Stimulated activated naive CD4-positive, alpha-beta T cell (primary cell): ENCODE data around the gene FOLH1.
"Not testable (repeated sequence)": the region's sequence is repeated elsewhere in the genome, so short reads cannot be mapped to it uniquely, and the experiment has no call there.

ENCODE experiments used
- DNase-seq, 6 experiments: peaks; one replicate each; lab custom pipeline; 2025; lab: John Stamatoyannopoulos, UW

The FOLH1 gene

GRCh38 chr11:49208006-49208721 is at the start of gene FOLH1:
FOLH1 (minus strand) TSS chr11:49208602; CDS start chr11:49208409, 193 bp downstream.
- no peak for DNase-seq

- DNase-seq, result not testable (repeated sequence)
These were observed 46.7 kb upstream of the FOLH1 start for GRCh38 chr11:49255148-49255547.

- DNase-seq, result not testable (repeated sequence)
These were observed 42.8 kb upstream of the FOLH1 start for GRCh38 chr11:49251212-49251611.

GRCh38 chr11:49250398-49251115 is 42.2 kb upstream of the FOLH1 start:
- DNase-seq, result not testable (repeated sequence)

GRCh38 chr11:49249363-49249762 is 41.0 kb upstream of the FOLH1 start:
- DNase-seq, result not testable (repeated sequence)

GRCh38 chr11:49233685-49234084 is 25.3 kb upstream of the FOLH1 start:
- not testable (repeated sequence) for DNase-seq

- DNase-seq, result not testable (repeated sequence)
These were observed 24.6 kb upstream of the FOLH1 start for GRCh38 chr11:49233019-49233418.

- DNase-seq, result not testable (repeated sequence)
These were observed 23.3 kb upstream of the FOLH1 start for GRCh38 chr11:49231725-49232124.

- not testable (repeated sequence) for DNase-seq
These were observed 22.1 kb upstream of the FOLH1 start for GRCh38 chr11:49230534-49230933.

- DNase-seq, result not testable (repeated sequence)
These were observed 21.6 kb upstream of the FOLH1 start for GRCh38 chr11:49230001-49230400.

GRCh38 chr11:49229136-49229535 is 20.7 kb upstream of the FOLH1 start:
- not testable (repeated sequence) for DNase-seq

GRCh38 chr11:49225255-49225785 is 16.9 kb upstream of the FOLH1 start:
- DNase-seq, result not testable (repeated sequence)

GRCh38 chr11:49221112-49221511 is 12.7 kb upstream of the FOLH1 start:
- DNase-seq, result no peak

GRCh38 chr11:49213026-49213560 is 4.7 kb upstream of the FOLH1 start:
- no peak for DNase-seq

- DNase-seq, result not testable (repeated sequence)
These were observed 1.4 kb downstream of the FOLH1 start for GRCh38 chr11:49206999-49207398.

- DNase-seq, result no peak
These were observed 6.0 kb downstream of the FOLH1 start for GRCh38 chr11:49202287-49202976.

GRCh38 chr11:49196775-49197174 is 11.6 kb downstream of the FOLH1 start:
- DNase-seq, result not testable (repeated sequence)

- not testable (repeated sequence) for DNase-seq
These were observed 12.4 kb downstream of the FOLH1 start for GRCh38 chr11:49196002-49196401.

GRCh38 chr11:49190287-49190686 is 18.1 kb downstream of the FOLH1 start:
- not testable (repeated sequence) for DNase-seq

- DNase-seq, result not testable (repeated sequence)
These were observed 22.2 kb downstream of the FOLH1 start for GRCh38 chr11:49186225-49186624.

GRCh38 chr11:49185597-49185996 is 22.8 kb downstream of the FOLH1 start:
- DNase-seq, result not testable (repeated sequence)

GRCh38 chr11:49184756-49185155 is 23.6 kb downstream of the FOLH1 start:
- DNase-seq, result not testable (repeated sequence)
